SU-DHL-6 (cell line): ENCODE data around the gene PODNL1.

Experiments
- EZH2phosphoT487 ChIP-seq: fragments of 200-600 bp; sonication (generic), shearing (Covaris generic); conservative IDR thresholded peaks from 2 replicates; pipeline ENCODE4 v1.6.1; 2018; ENCODE audit warnings: mild to moderate bottlenecking, antibody characterized with exemption, low read length, moderate library complexity, mixed read lengths
- TF ChIP-seq, protein P1 (sequence below): fragments of 200-600 bp; sonication (generic); IDR thresholded peaks from one replicate; pipeline ENCODE4 v1.5.1; 2017; ENCODE audit warnings: antibody characterized with exemption, mild to moderate bottlenecking, low read length, moderate library complexity; ENCODE audit not compliant: insufficient read depth, poor library complexity, severe bottlenecking

DNA sequence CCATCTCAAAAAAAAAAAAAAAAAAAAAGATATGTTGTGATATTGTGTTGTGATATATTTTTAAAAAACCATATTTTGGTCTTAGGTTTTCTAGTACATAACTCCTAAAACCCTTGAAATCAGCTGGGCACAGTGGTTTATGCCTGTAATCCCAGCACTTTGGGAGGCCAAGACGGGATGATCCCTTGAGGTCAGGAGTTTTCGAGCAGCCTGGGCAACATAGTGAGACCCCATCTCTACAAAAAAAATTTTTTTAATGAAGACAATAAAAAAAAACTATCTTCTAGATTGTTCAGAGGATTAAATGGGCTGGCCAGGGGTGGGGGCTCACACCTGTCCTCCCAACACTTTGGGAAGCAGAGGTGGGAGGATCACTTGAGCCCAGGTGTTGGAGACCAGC lies 12.8 kb upstream of the PODNL1 start:
- TF ChIP-seq, protein P1, sequence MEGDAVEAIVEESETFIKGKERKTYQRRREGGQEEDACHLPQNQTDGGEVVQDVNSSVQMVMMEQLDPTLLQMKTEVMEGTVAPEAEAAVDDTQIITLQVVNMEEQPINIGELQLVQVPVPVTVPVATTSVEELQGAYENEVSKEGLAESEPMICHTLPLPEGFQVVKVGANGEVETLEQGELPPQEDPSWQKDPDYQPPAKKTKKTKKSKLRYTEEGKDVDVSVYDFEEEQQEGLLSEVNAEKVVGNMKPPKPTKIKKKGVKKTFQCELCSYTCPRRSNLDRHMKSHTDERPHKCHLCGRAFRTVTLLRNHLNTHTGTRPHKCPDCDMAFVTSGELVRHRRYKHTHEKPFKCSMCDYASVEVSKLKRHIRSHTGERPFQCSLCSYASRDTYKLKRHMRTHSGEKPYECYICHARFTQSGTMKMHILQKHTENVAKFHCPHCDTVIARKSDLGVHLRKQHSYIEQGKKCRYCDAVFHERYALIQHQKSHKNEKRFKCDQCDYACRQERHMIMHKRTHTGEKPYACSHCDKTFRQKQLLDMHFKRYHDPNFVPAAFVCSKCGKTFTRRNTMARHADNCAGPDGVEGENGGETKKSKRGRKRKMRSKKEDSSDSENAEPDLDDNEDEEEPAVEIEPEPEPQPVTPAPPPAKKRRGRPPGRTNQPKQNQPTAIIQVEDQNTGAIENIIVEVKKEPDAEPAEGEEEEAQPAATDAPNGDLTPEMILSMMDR, result no peak
- no peak for TF ChIP-seq EZH2phosphoT487
